MM.1S (cell line): Measurements from ENCODE around the gene POFUT1.

Experiments used
- DNase-seq: peaks from one replicate; pipeline ENCODE4 v3.0.0-alpha.2; 2015
- H2AFZ ChIP-seq: fragments of 300-600 bp; sonication (generic); 2 replicates; pipeline ENCODE4 v1.6.0; 2016; ENCODE audit warnings: antibody characterized with exemption, low read length
- H3F3A ChIP-seq: fragments of 300-600 bp; sonication (generic); 2 replicates; pipeline ENCODE4 v1.6.1; 2016; ENCODE audit warnings: mild to moderate bottlenecking, antibody characterized with exemption, low read length, moderate library complexity, mixed read lengths; ENCODE audit not compliant: insufficient read depth
- H3K27ac ChIP-seq: fragments of 300-600 bp; sonication (generic); 2 replicates; pipeline ENCODE4 v1.5.1; 2016; ENCODE audit warnings: mild to moderate bottlenecking, low read length
- H3K27me3 ChIP-seq: fragments of 300-600 bp; sonication (generic); replicated peaks from 2 replicates; pipeline ENCODE4 v1.6.0; 2016; ENCODE audit warnings: low read length; ENCODE audit not compliant: insufficient read depth
- H3K36me3 ChIP-seq: fragments of 300-600 bp; sonication (generic); replicated peaks from 2 replicates; pipeline ENCODE4 v1.6.1; 2016; ENCODE audit warnings: mild to moderate bottlenecking, low read length, mixed read lengths; ENCODE audit not compliant: insufficient read depth
- H3K4me1 ChIP-seq: fragments of 300-600 bp; sonication (generic); 2 replicates; pipeline ENCODE4 v1.6.1; 2016; ENCODE audit warnings: low read length, mixed read lengths
- H3K4me2 ChIP-seq: fragments of 300-600 bp; sonication (generic); 2 replicates; pipeline ENCODE4 v1.6.0; 2016; ENCODE audit warnings: low read depth, low read length
- H3K4me3 ChIP-seq: fragments of 300-600 bp; sonication (generic); 2 replicates; pipeline ENCODE4 v1.5.1; 2016; ENCODE audit warnings: low read length, mixed read lengths
- H3K79me2 ChIP-seq: fragments of 300-600 bp; sonication (generic); 2 replicates; pipeline ENCODE4 v1.6.1; 2016; ENCODE audit warnings: mixed run types, low read length, mixed read lengths
- H3K9ac ChIP-seq: fragments of 300-600 bp; sonication (generic); 2 replicates; pipeline ENCODE4 v1.6.1; 2016; ENCODE audit warnings: low read length, mixed read lengths
- H3K9me2 ChIP-seq: fragments of 300-600 bp; sonication (generic); replicated peaks from 2 replicates; pipeline ENCODE4 v1.6.1; 2016; ENCODE audit warnings: mild to moderate bottlenecking, low read length, mixed read lengths; ENCODE audit not compliant: insufficient read depth
- H3K9me3 ChIP-seq: fragments of 300-600 bp; sonication (generic); replicated peaks from 2 replicates; pipeline ENCODE4 v1.6.1; 2016; ENCODE audit warnings: mild to moderate bottlenecking, low read length, mixed read lengths; ENCODE audit not compliant: insufficient read depth
- H4K20me1 ChIP-seq: fragments of 300-600 bp; sonication (generic); 2 replicates; pipeline ENCODE4 v1.6.1; 2016; ENCODE audit warnings: mild to moderate bottlenecking, low read length, moderate library complexity, mixed read lengths; ENCODE audit not compliant: insufficient read depth
- EZH2 ChIP-seq: fragments of 300-600 bp; sonication (generic); optimal IDR thresholded peaks from 2 replicates; pipeline ENCODE3; 2017; ENCODE audit warnings: low read depth, mild to moderate bottlenecking, antibody characterized with exemption, low read length, mixed read lengths
- EZH2phosphoT487 ChIP-seq: fragments of 300-600 bp; sonication (generic); IDR thresholded peaks from 2 replicates; pipeline ENCODE4 v1.6.1; 2018; ENCODE audit warnings: antibody characterized with exemption, low read length
- TF ChIP-seq, protein P1 (sequence below): fragments of 300-600 bp; sonication (generic); IDR thresholded peaks from 2 replicates; pipeline ENCODE4 v1.5.1; 2016; ENCODE audit warnings: antibody characterized with exemption, low read length, mixed read lengths

POFUT1 gene

DNA sequence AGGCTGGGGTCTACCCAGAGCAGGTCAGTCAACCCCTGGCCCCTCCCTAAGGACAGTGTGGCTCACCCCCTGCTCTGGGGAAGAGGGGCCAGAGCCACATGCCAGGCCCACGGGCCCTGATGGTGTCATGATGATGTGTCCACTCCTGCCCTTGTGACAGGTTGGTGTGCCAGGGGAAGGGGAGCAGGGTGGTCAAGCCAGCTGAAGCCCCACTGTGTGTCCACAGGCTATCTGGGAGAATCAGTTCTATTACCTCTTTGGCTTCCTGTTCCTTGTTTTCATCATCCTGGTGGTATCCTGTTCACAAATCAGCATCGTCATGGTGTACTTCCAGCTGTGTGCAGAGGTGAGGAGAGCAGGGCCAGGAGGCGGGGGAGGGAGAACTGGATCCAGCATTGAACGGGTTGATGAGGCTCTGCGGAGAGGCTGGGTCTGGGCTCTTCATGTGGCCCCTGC, 47.9 kb upstream of the POFUT1 start:
- no peaks in the 10 kb centered on the region for H3K36me3 ChIP-seq
- no peak overlapping the region for H3K9ac ChIP-seq
- H3K27ac ChIP-seq, result no peak overlapping the region

DNA sequence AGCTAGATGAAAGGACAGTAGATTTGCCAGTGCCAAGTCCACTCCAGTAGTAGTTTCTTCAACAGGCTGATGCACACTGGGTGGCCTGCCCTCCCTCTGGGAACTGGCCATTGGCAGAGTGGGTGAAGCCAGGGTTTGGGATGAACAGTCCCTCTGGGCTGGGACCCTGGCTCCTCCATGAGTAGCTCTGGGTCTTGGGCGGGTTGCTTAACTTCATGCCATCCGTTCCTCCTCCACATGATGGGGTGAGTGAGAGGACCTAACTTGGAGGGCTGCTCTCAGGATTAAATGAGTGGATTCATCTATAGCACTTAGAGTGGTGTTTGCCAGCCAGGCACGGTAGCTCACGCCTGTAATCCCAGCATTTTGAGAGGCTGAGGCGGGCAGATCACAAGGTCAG, 47.3 kb upstream of the POFUT1 start:
- Histone ChIP-seq H3K79me2 (no peaks in the 10 kb centered on the region), H3K36me3 (no peaks in the 10 kb centered on the region), H3K9ac (no peak overlapping the region), H2AFZ (no peak overlapping the region), H3F3A (no peaks in the 10 kb centered on the region; the same call in 1 of the 2 replicates), H4K20me1 (no peaks in the 10 kb centered on the region), H3K4me1 (no peaks in the 10 kb centered on the region), H3K4me2 (no peak overlapping the region), H3K27me3 (no peaks in the 10 kb centered on the region), H3K9me2 (no peaks in the 10 kb centered on the region), H3K4me3 (no peak overlapping the region), H3K27ac (no peak overlapping the region), H3K9me3 (no peaks in the 10 kb centered on the region)
- TF ChIP-seq, protein P1, sequence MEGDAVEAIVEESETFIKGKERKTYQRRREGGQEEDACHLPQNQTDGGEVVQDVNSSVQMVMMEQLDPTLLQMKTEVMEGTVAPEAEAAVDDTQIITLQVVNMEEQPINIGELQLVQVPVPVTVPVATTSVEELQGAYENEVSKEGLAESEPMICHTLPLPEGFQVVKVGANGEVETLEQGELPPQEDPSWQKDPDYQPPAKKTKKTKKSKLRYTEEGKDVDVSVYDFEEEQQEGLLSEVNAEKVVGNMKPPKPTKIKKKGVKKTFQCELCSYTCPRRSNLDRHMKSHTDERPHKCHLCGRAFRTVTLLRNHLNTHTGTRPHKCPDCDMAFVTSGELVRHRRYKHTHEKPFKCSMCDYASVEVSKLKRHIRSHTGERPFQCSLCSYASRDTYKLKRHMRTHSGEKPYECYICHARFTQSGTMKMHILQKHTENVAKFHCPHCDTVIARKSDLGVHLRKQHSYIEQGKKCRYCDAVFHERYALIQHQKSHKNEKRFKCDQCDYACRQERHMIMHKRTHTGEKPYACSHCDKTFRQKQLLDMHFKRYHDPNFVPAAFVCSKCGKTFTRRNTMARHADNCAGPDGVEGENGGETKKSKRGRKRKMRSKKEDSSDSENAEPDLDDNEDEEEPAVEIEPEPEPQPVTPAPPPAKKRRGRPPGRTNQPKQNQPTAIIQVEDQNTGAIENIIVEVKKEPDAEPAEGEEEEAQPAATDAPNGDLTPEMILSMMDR, result no peak
- TF ChIP-seq EZH2phosphoT487 (no peak), EZH2 (no peak)
- no peak for DNase-seq

More for the DNA sequence above, 47.9 kb upstream of the POFUT1 start:
- H3K9me3 ChIP-seq, result no peaks in the 10 kb centered on the region
- H3K4me2 ChIP-seq, result no peak overlapping the region
- TF ChIP-seq EZH2phosphoT487 (no peak), EZH2 (no peak)
- TF ChIP-seq, protein P1, result no peak
- no peaks in the 10 kb centered on the region for H3K9me2 ChIP-seq
- no peaks in the 10 kb centered on the region for H4K20me1 ChIP-seq
- no peaks in the 10 kb centered on the region for H3K79me2 ChIP-seq
- H2AFZ ChIP-seq, result no peak overlapping the region
- H3K27me3 ChIP-seq, result no peaks in the 10 kb centered on the region
- H3K4me3 ChIP-seq, result no peak overlapping the region
- no peak for DNase-seq
- H3K4me1 ChIP-seq, result no peaks in the 10 kb centered on the region
- no peaks in the 10 kb centered on the region; the same call in 1 of the 2 replicates for H3F3A ChIP-seq

DNA sequence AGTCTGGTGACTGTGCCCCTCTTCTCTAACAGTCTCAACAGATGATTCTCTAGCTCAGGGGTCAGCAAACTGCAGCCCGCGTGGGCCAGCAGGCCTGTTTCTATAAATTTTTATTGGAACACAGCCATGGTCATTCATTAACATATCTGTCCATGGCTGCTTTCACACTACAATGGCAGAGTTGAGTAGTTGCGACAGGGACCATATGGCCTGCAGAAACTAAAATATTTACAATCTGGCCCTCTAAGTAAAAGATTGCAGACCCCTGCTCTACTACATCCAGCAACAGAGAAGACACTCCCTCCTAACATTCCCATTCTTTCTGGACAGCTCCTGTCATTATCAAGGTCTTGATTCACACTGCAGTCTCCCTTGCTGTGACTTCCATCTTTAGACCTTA, 45.3 kb upstream of the POFUT1 start:
- Histone ChIP-seq H2AFZ (no peak overlapping the region), H3F3A (no peaks in the 10 kb centered on the region), H3K9me2 (no peaks in the 10 kb centered on the region), H3K4me1 (no peaks in the 10 kb centered on the region), H3K79me2 (no peaks in the 10 kb centered on the region), H3K9me3 (no peaks in the 10 kb centered on the region), H3K27me3 (no peaks in the 10 kb centered on the region), H3K36me3 (peaks cover 3% of the 10 kb centered on the region; the same call in 1 of the 2 replicates), H3K4me2 (no peak overlapping the region), H4K20me1 (no peaks in the 10 kb centered on the region), H3K4me3 (no peak overlapping the region), H3K27ac (no peak overlapping the region), H3K9ac (no peak overlapping the region)
- no peak for DNase-seq
- TF ChIP-seq, protein P1, result no peak
- TF ChIP-seq EZH2phosphoT487, result no peak
- no peak for TF ChIP-seq EZH2
